GM18498 (cell line): ENCODE data around the gene KRT15.

ENCODE experiments used
- ATAC-seq: cut with Tn5 transposase; IDR thresholded peaks from one replicate; pipeline ENCODE4 v1.9.1; 2021; ENCODE audit warnings: mild to moderate bottlenecking, moderate library complexity; ENCODE audit not compliant: unreplicated experiment

KRT15 gene

DNA sequence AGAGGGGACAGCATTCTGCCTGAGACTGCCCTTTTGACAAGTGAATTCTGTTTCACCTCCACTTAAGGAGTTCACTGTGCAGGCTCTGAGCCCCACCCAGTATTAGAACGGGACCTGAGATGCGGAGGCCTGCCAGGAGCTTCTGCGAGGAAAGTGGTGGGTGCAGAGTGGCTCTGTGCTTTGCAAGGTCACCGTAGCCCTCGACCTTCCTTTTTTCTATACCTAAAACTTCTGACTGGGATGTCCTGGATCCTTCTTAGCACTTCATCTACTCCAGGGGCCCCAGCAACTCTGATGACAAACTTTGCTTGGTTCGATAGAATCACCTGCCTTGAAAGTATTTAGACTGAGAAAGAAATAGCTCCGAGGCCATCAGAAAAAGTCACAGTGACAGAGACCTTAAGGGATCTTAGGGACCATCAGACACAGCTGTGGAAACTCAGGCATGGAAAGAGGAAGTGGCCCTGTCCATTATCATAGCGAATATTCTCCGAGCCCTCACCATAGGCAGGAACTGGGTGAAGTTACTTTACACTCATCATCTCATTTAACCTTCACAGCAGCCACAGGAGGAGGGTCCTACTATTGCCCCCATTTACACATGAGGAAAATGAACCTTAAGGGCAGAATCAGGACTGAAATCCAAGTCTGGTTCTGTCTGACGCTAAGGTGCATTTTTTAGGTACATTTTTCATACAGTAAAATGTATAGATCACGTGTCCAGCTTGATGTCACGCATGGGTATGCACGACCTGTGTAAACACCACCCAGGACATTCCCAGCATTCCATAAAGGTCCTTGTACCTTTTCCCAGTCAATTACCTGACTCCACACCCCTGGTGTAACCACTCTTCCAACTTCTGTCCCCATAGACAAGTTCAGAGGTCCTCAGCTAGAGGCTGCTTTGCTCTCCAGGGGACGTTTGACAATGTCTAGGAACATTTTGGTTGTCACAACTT, 12.6 kb downstream of the KRT15 start:
- ATAC-seq: no peak

DNA sequence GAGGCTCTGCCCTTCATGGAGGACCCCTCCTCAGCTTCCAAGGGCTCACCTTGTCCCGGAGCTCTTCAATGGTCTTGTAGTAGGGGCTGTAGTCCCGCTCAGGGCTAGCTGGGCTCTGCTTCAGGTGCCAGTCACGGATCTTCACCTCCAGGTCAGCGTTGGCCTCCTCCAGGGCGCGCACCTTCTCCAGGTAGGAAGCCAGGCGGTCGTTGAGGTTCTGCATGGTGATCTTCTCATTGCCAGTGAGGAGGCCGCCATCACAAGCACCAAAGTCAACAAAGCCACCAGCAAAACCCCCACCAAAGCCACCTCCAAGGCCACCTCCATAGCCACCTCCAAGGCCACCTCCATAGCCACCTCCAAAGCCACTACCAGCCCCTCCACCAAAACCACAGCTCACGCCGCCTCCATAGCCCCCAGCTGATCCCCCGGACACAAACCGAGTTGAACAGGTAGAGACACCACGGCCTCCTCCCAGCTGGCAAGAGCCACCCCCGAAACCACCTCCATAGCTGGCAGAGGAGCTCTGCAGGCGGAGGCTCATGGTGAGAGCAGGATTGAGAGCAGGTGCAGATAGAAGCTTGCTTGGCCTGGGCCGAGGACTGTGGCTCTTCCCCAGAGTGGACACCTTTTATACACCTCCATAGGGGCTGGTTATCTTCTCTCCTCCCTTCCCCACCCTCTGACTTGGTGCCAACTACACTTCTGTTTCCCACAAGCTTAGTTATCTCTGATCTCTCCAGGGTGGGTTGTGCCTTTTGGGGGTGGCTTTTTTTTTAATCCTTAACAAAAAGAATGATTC, 13.5 kb downstream of the KRT15 start, which contains the start of gene KRT13:
Gene KRT13 (minus strand): TSS at position 606 of the 802 bp plus-strand sequence. CDS start 62 bp downstream, at position 544.
- no peak for ATAC-seq

DNA sequence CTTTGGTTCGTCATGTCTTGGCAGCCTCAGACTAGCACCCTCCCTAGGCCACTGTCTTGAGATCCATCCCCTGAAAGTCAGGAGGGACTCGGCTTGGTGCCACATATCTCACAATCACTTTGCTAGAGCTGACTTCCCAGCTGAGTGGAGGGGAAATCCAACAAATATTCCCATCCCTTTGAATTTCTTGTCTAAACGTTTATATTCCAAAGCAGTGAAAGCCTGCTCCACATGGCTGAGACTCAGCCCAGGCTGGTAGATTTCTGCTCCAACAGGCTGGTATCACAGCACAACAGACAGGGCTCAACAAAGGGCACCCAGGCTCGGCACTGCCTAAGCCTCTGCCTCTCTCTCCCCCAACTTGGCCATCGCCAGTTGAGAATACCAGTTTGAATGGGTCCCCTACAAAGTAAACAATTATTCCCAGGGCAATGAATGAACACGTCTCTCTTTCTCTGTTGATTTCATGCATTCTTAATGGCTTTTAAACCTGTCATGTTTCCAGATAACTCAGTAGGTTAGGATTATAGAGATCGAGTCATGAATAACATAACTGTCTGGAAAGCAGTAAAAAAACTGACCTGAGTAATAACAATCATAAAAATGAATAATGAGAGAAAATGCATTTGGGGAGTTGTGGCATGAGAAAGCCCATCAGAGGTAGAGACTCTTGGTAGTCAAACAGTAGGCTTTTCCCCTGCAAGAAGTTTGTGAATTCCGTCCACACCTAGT, 14.3 kb downstream of the KRT15 start:
- ATAC-seq: no peak

- no peak for ATAC-seq
Observed at GRCh38 chr17:41503202-41503601, 15.5 kb downstream of the KRT15 start.

GRCh38 chr17:41500131-41500911, 18.4 kb downstream of the KRT15 start:
- no peak for ATAC-seq

- ATAC-seq: no peak
Observed at GRCh38 chr17:41499714-41500113, 19.0 kb downstream of the KRT15 start.

GRCh38 chr17:41498276-41498675, 20.4 kb downstream of the KRT15 start:
- ATAC-seq: no peak

- ATAC-seq: no peak
Observed at GRCh38 chr17:41496803-41497484, 21.7 kb downstream of the KRT15 start.

DNA sequence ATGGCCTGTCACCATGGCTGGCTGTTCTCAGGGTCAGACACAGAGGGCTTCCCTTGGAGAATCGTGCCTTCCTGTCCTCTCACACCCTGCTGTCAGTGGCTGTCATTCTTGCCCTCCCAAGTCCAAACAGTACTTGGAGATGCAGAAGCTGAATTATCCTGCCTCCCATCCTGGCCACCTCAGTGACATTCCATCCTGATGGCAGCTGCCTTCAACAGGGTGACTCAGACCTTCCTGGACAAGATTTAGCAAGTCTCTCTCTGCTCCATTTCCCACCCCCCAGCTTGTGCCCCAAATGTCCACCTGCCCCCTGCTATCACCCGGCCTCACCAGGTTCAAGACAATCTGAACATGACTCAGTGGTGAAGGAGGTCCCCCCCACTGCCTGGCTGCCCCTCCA, 24.2 kb downstream of the KRT15 start:
- ATAC-seq: no peak

DNA sequence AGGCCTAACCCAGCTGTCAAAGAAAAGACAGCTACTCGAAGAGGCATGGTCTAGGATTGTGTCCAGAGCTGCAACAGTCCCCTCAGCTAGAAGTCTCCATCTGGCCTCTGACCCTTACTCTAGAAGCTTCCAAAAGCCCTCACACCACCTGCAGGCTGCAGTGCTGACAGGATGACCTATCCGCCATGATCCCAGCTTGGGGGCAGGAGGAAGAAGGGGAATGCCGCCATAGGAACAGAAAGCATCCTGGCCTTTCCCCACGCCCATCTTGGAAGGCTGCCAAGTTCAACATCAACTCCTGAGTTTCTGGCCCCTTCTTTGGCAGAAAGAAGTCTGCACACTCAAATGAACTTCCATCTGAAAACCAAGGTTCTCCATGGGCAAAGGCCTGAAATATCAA, 25.9 kb downstream of the KRT15 start:
- ATAC-seq: no peak

- ATAC-seq: no peak
Observed at GRCh38 chr17:41492351-41492750, 26.3 kb downstream of the KRT15 start.

- no peak for ATAC-seq
Observed at GRCh38 chr17:41491476-41491875, 27.2 kb downstream of the KRT15 start.

DNA sequence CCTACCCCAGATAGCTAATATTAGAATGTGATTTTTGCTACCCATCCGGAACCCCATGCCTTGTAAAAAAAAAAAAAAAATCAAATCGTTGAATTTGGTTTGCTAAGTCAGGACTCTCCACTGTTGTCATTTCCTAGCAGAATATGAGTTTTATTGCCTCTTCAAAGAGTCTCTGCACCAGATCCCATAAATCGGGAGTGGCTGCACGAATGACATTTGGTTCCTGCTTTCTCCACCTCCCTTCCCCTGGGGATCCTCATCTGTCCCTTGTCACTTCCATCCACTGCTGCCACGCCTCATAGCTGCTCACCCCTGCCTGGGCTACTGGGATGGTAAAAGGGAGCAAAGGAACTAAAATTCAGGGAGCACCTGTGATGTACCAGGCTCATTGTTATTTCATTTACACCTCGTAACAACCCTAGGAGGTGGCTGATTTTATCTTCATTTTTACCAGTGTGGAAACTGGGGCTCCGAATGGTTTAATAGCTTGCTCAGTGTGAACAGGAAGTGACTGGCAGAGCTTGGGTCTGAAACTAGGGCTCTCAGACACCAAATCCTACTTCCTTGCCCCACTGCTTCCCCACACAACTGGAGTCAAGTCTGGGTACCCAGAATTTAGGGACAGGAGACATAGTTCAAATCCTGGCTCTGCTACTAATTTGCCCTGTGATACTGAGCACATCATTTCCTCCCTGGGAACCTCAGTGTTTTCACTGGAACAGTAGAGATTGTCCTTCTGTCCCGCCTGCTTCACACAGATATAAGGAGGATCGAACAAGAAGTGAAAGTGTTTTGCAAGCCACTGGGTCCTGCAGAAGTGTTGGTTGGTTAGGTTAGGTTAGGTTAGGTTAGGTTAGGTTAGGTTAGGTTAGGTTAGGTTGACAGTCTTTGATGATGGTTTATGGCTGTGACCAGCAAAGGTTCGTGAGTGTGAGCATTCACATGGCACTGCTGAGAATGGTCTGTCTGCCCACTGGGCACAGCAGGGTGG, 28.4 kb downstream of the KRT15 start:
- no peak for ATAC-seq

GRCh38 chr17:41489531-41489930, 29.2 kb downstream of the KRT15 start, which contains the start of gene KRT36:
Gene KRT36 (minus strand): TSS chr17:41489910. CDS start chr17:41489864, 46 bp downstream.
- no peak for ATAC-seq

DNA sequence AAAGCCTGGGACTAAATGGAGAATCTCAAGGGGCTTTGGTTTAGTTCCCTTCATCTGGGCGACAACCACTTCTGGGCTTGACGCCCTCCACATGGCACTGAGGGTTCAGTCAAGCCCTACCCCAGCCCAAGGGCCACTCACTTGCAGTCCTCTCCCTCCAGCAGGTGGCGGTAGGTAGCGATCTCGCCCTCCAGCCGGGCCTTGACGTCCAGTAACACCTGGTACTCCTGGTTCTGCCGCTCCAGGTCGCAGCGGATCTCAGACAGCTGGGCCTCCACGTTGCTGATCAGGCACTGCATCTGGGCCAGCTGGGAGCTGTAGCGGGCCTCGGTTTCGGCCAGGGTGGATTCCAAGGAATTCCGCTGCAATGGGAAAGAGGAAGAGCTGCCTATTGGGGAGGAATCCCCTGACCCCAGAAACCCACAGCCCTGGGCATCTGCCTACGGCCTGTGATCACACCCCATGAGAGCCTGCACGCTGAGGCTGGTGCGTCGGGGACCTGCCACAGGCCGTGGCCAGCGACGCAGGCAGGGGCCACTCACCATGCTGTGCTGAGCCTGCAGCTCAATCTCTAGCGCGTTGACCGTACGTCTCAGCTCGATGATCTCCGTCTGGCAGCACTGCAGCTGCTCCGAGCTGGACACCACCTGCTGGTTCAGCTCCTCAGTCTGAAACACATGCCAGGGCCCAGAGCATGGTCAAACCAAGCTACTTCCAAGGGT, 31.7 kb downstream of the KRT15 start:
- no peak for ATAC-seq

DNA sequence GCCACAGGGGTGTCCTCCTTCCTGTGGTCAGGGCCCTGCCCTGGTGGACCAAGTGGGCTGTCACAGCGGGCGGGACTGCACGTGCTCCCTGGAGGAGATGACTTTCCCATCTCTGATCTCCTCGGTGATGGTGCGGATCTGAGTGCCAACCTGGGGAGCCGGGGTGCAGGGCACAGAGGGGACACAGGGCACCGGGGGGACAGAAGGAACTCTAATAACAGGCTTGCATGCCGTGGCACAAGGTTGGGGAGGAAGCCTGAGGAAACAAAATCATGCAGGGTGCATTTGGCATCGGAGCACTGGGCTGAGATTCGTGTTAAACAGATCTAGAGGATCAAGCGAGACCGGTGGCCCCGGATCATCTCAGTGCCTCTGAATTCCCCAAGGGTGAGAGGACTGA, 32.4 kb downstream of the KRT15 start:
- ATAC-seq: no peak
